Measurements from ENCODE around the gene PACS1.

DNA sequence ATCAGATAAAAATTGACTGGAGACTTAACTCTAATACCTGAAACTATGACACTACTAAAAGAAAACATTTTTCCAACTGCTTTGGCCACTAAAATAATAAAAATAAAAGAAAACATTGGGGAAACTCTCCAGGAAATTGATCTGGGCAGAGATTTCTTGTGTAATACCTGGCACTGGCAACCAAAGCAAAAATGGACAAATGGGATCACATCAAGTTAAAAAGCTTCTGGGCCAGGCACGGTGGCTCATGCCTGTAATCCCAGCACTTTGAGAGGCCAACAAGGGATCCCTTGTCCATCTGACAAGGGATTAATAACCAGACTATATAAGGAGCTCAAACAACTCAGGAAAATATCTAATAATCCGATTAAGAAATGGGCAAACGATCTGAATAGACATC is 133.8 kb downstream of the PACS1 start:
- no peak for TF ChIP-seq CTCF (conservative IDR thresholded peaks at IDR 0.05; ENCODE audit: low read length)
- TF ChIP-seq EZH2phosphoT487 (IDR thresholded peaks at IDR 0.05; ENCODE audit: borderline replicate concordance) = no peak
